PC-9 (cell line): ENCODE measurements around the gene ADGRA1.

Experiments used
- CTCF ChIP-seq: fragments of 200-600 bp; sonication (generic); conservative IDR thresholded peaks from 2 replicates; pipeline ENCODE4 v1.6.1; 2017; ENCODE audit warnings: mixed run types, antibody characterized with exemption, mild to moderate bottlenecking, moderate library complexity
- EZH2 ChIP-seq: fragments of 200-600 bp; sonication (generic); IDR thresholded peaks from 2 replicates; pipeline ENCODE4 v1.8.0; 2017; ENCODE audit warnings: antibody characterized with exemption, low read depth

- no peak for TF ChIP-seq CTCF
- no peak for TF ChIP-seq EZH2
Observed at GRCh38 chr10:133061296-133062038, 26.3 kb upstream of the ADGRA1 start.
